HG03025 (cell line): Measurements from ENCODE around the gene PCCA.
"Not testable (repeated sequence)": the region's sequence is repeated elsewhere in the genome, so short reads cannot be mapped to it uniquely, and the experiment has no call there.

Source experiments
- ATAC-seq: cut with Tn5 transposase; IDR thresholded peaks from one replicate; pipeline ENCODE4 v1.9.1; 2021; ENCODE audit warnings: mild to moderate bottlenecking, moderate library complexity; ENCODE audit not compliant: unreplicated experiment, low FRiP score

Gene PCCA

DNA sequence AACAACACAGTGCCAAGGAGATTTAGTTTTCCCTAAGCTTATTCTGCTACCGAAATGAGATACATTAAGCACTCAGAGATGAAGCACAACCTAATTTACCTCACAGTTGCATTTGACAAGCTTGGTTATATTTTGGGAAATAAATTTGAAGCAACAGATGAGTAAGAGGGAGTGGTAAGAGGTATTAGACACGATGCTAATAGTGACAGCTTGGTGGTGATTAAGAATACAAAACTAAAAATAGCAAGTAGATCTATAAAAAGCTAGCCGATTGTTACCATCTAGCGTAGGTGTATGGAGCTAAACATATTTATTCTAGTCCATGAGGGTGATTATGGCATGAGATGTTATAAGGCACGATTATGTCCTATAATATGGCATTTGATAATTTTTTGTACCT, 208.5 kb downstream of the PCCA start:
- ATAC-seq = no peak

- ATAC-seq = no peak
These were observed 209.3 kb downstream of the PCCA start for GRCh38 chr13:100298116-100298681.

GRCh38 chr13:100298691-100299090, 209.8 kb downstream of the PCCA start:
- no peak for ATAC-seq

GRCh38 chr13:100300243-100300642, 211.3 kb downstream of the PCCA start:
- no peak for ATAC-seq

DNA sequence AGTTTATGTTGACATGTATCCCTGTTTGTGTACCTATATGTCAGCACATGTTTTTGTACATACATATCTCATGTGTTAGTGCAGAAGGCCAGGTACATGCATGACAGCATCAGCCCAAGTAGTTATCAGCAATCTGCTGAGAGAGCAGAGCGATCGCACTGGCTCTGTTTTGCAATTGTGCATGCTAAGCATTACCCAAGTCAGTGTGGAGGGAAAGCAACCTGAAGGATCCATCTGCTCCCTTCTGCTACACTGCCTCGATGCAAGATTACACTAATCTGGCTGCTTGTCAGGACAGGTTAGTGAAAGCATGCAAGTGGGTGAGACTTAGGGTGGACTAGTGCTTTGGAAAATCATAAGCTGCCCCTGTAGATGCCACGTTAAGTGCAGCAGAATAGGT, 211.8 kb downstream of the PCCA start:
- ATAC-seq = no peak

GRCh38 chr13:100301418-100301817, 212.5 kb downstream of the PCCA start:
- ATAC-seq = no peak

GRCh38 chr13:100302391-100302790, 213.5 kb downstream of the PCCA start:
- ATAC-seq = no peak

DNA sequence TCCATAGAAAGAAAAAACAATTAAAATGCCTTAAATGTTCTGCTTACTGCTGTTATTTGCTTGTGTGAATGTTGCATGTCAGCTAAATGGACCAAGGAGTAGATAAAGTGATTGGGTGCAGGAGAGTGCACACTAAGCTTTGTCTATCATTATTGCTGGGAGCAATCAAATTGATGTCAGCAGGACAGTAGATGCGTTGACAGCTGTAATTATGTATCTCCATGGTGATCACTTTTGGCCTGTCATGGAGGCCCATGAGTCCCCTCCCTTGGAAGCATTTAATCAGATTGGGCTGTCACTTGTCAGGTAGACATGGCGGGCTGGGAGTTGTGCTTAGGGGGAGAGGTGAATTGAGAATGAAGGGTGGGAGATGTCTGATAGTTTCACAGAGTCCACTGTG, 215.3 kb downstream of the PCCA start:
- no peak for ATAC-seq

DNA sequence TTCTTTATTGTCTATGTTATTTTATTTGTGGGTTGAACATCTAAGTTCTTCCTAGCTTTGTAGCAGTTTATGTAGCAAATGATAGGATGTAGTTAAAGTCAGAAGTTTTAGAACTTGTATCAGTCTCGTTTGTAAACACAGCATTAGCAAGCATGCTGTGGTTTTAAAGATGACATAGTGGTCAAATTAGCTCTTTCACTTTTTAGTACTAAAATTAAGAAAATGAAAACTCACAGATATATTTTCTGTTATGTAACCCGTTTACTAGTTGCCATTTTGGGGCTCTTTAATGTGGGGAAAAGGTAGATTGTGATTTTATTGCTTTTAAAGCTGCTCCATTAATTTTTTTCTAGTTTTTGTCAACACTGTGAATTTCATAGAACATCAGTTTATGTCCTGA, 216.5 kb downstream of the PCCA start:
- ATAC-seq = no peak

- no peak for ATAC-seq
These were observed 217.1 kb downstream of the PCCA start for GRCh38 chr13:100306030-100306429.

- ATAC-seq = no peak
These were observed 217.6 kb downstream of the PCCA start for GRCh38 chr13:100306434-100306999.

DNA sequence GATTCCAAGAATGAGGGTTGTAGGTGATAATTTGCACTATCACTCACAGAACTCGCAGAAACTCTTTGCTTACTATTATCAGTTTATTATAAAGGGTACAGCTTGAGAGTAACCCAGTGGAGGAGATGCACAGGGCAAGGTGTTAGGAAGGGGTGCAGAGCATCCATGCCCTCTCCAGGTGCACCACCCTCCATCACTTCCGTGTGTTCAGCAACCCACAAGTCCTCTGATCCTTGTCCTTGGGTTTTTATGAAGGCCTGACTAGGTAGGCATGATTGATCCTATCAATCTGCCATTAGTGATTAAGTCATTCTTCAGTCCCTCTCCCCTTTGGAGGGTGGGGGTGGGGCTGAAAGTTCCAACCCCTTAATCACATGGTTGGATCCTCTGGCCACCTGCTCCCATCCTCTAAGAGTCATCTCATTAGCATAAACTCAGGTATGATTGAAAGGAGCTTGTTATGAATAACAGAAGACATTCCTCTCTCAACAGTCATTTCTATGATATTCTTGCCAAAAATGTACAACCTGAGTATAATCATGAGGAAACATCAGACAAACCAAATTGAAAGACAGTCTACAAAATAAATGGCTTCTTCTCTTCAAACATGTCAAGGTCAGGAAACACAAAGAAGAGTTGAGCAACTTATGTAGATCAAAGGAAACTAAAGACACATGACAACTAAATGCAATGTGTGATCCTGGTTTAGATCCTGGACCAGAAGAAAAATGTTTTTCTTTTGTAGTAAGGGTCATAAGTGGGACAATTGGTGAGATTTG, 225.4 kb downstream of the PCCA start:
- no peak for ATAC-seq

DNA sequence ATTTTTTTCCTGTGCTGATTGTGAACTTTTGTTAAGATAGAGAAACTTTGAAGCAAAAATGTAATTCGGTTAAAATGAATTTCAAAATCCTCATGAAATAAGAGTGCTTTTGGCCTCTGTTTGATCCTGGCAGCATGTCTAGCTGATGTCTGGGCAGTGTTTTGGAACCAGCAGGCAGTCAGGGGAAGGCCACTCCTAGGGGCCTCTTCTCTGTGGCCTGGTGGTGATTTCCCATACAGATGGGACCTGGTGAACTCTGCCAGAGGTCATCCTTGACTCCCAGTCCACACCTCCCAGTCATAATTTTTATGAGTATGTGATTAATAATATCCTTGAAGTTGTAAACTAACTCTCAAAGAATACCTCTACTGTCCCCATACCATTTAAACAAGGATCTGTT, 226.6 kb downstream of the PCCA start:
- no peak for ATAC-seq

- ATAC-seq = not testable (repeated sequence)
These were observed 229.6 kb downstream of the PCCA start for GRCh38 chr13:100318473-100318872.

- no peak for ATAC-seq
These were observed 235.0 kb downstream of the PCCA start for GRCh38 chr13:100323937-100324336.

- no peak for ATAC-seq
These were observed 241.8 kb downstream of the PCCA start for GRCh38 chr13:100330662-100331061.

DNA sequence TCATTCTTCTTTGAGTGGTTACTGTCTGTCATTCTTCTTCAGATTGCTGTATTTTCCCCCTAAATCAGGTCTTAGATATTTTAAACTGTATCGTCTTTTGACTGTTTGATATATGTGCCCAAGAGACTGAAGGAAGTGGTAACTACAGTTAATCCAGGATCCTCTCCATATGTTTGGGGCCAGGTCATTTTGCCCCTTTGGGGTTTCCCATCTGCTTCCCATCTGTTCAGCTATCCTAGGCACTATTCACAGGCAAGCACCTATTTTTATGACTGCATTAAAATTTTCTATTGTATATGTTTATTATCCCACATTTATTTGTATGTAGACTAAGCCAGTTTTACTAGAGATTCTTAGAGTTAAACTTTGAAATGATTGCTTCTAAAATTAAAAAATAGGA, 244.2 kb downstream of the PCCA start:
- no peak for ATAC-seq

- no peak for ATAC-seq
These were observed 245.3 kb downstream of the PCCA start for GRCh38 chr13:100334214-100334613.

- no peak for ATAC-seq
These were observed 248.1 kb downstream of the PCCA start for GRCh38 chr13:100336795-100337516.

DNA sequence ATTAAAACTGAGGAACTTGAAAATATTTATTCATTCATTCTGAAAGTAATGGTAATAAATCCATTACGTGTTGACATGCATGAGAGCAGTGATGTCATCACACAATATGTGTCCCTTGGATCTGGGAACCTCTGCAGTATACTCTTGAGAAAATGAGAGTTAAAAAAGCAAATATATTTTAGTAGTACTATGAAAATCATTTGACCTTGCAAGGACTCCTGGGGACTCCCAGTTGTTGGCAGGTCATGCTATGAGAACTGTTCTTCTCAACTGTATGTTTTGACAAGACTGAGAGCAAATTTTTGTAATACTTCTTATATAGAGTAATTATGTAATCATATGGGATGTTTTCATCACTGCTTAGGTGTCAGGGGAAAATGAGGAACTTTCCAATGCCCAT, 249.4 kb downstream of the PCCA start:
- ATAC-seq = no peak

- no peak for ATAC-seq
These were observed 250.6 kb downstream of the PCCA start for GRCh38 chr13:100339411-100339940.
